NCI-H1436 (cell line): Measurements from ENCODE around the gene FRAS1.
"Not testable (repeated sequence)": the region's sequence is repeated elsewhere in the genome, so short reads cannot be mapped to it uniquely, and the experiment has no call there.

Experiments
- DNase-seq: peaks from one replicate; lab custom pipeline; 2025; lab: John Stamatoyannopoulos, UW

The FRAS1 gene

GRCh38 chr4:78512357-78512920 is 455.3 kb downstream of the FRAS1 start:
- DNase-seq, result no peak

- DNase-seq, result no peak
These were observed 456.4 kb downstream of the FRAS1 start for GRCh38 chr4:78513411-78513975.

- peak; percentile 35 for DNase-seq
These were observed 460.0 kb downstream of the FRAS1 start for GRCh38 chr4:78517050-78517652.

GRCh38 chr4:78518561-78518960 is 461.4 kb downstream of the FRAS1 start:
- DNase-seq, result no peak

GRCh38 chr4:78519962-78520361 is 462.8 kb downstream of the FRAS1 start:
- DNase-seq, result no peak

GRCh38 chr4:78520808-78521226 is 463.7 kb downstream of the FRAS1 start:
- no peak for DNase-seq

GRCh38 chr4:78524009-78524408 is 466.9 kb downstream of the FRAS1 start:
- no peak for DNase-seq

- no peak for DNase-seq
These were observed 468.4 kb downstream of the FRAS1 start for GRCh38 chr4:78525559-78525958.

GRCh38 chr4:78527103-78527502 is 470.0 kb downstream of the FRAS1 start:
- no peak for DNase-seq

GRCh38 chr4:78527555-78527954 is 470.4 kb downstream of the FRAS1 start:
- no peak for DNase-seq

- no peak for DNase-seq
These were observed 471.2 kb downstream of the FRAS1 start for GRCh38 chr4:78528327-78528726.

- no peak for DNase-seq
These were observed 472.6 kb downstream of the FRAS1 start for GRCh38 chr4:78529569-78530209.

GRCh38 chr4:78532046-78532445 is 474.9 kb downstream of the FRAS1 start:
- DNase-seq, result no peak

GRCh38 chr4:78533854-78534253 is 476.7 kb downstream of the FRAS1 start:
- DNase-seq, result no peak

- DNase-seq, result no peak
These were observed 477.3 kb downstream of the FRAS1 start for GRCh38 chr4:78534286-78534955.

GRCh38 chr4:78542373-78542772 is 485.2 kb downstream of the FRAS1 start:
- DNase-seq, result no peak

GRCh38 chr4:78543424-78544125 is 486.5 kb downstream of the FRAS1 start:
- DNase-seq, result no peak

GRCh38 chr4:78544678-78545077 is 487.6 kb downstream of the FRAS1 start:
- no peak for DNase-seq

- no peak for DNase-seq
These were observed 488.4 kb downstream of the FRAS1 start for GRCh38 chr4:78545275-78546246.

- DNase-seq, result not testable (repeated sequence)
These were observed 490.8 kb downstream of the FRAS1 start for GRCh38 chr4:78547899-78548298.

- DNase-seq, result not testable (repeated sequence)
These were observed 491.8 kb downstream of the FRAS1 start for GRCh38 chr4:78548889-78549288.
